Epithelial cell of esophagus (primary cell): Measurements from ENCODE around the gene SEC61A1.

Experiments used
- DNase-seq: peaks from one replicate; pipeline ENCODE4 v3.0.0; 2010; ENCODE audit warnings: low read depth
- H3K4me3 ChIP-seq: 2 replicates; pipeline ENCODE4 v1.5.1; 2011; ENCODE audit warnings: mild to moderate bottlenecking, low read length, control low read depth
- CTCF ChIP-seq: IDR thresholded peaks from 2 replicates; pipeline ENCODE4 v1.5.1; 2011; ENCODE audit warnings: low read depth, mild to moderate bottlenecking, low read length, control low read depth, inconsistent platforms; ENCODE audit not compliant: insufficient read depth; ENCODE audit errors: missing control alignments

Gene SEC61A1

GRCh38 chr3:128103136-128103676 is 51.0 kb downstream of the SEC61A1 start:
- DNase-seq = no peak
- no peak overlapping the region for H3K4me3 ChIP-seq
- TF ChIP-seq CTCF = no peak

GRCh38 chr3:128107834-128108233 is 55.6 kb downstream of the SEC61A1 start:
- TF ChIP-seq CTCF = no peak
- H3K4me3 ChIP-seq = no peak overlapping the region
- no peak for DNase-seq

GRCh38 chr3:128111147-128111546 is 58.9 kb downstream of the SEC61A1 start:
- H3K4me3 ChIP-seq = no peak overlapping the region
- DNase-seq = no peak
- no peak for TF ChIP-seq CTCF

GRCh38 chr3:128112357-128112968 is 60.2 kb downstream of the SEC61A1 start:
- peak; percentile 87 for DNase-seq

GRCh38 chr3:128113817-128114794 is 61.9 kb downstream of the SEC61A1 start:
- TF ChIP-seq CTCF = no peak
- H3K4me3 ChIP-seq = no peak overlapping the region
- no peak for DNase-seq

More at GRCh38 chr3:128112357-128112968, 60.2 kb downstream of the SEC61A1 start:
- TF ChIP-seq CTCF = no peak
- no peak overlapping the region for H3K4me3 ChIP-seq
